ENCODE data around the gene RNF121. TPM values are rescaled to one million over a fixed set of nuclear protein-coding genes. Genes with fewer than 3 reads are reported as not detected.
A peak's percentile ranks its signal among the peaks of the same experiment; 100 is the strongest.
"Not testable (repeated sequence)": the region's sequence is repeated elsewhere in the genome, so short reads cannot be mapped to it uniquely, and the experiment has no call there.

RNF121 gene
- total RNA-seq, 1 donor from 2014 or later = 21.1 TPM

DNA sequence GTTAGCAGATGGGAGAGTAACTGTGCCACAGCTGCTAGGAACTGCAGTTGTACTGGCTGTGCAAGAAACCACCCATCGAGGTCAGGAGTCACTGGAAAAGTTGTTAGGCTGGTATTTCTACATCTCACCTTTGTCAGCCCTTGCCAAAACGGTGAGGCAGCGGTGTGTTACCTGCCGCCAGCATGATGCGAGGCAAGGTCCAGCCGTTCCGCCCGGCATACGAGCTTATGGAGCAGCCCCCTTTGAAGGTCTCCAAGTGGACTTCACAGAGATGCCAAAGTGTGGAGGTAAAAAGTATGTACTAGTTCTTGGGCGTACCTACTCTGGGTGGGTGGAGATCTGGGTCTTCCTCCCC, 16.9 kb upstream of the RNF121 start:
- H3K27me3 ChIP-seq; DNase-seq (ENCODE audit: extremely low spot score in 2 of 2); H3K9me3 ChIP-seq; intact Hi-C loops (cut with DNase I); H3K4me3 ChIP-seq; H3K27ac ChIP-seq; H3K4me1 ChIP-seq: not testable (repeated sequence)
- H3K36me3 ChIP-seq = peaks cover 0 to 24% of the 10 kb centered on the region in 2 donors

DNA sequence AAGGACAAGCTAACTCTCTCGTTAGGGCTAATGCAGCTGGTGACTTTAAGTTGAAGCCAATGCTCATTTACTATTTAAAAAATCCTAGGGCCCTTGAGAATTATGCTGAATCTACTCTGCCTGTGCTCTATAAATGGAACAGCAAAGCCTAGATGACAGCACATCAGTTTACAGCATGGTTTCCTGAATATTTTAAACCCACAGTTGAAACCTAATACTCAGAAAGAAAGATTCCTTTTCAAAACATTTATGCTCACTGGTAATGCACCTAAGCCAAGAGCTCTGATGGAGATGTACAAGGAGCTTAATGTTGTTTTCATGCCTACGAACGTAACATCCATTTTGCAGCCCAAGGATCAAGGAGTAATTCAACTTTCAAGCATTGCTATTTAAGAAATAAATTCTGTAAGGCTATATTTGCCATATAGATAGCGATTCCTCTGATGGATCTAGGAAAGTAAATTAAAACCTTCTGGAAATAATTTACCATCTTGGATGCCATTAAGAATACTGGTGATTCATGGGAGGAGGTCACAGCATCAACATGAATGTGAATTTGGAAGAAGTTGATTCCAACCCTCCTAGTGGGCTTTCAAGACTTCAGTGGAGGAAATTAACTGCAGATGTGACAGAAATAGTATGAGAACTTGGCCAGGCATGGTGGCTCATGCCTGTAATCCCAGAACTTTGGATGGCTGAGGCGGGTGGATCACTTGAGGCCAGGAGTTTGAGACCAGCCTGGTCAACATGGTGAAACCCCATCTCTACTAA, 14.9 kb upstream of the RNF121 start:
- TF ChIP-seq, protein P1, sequence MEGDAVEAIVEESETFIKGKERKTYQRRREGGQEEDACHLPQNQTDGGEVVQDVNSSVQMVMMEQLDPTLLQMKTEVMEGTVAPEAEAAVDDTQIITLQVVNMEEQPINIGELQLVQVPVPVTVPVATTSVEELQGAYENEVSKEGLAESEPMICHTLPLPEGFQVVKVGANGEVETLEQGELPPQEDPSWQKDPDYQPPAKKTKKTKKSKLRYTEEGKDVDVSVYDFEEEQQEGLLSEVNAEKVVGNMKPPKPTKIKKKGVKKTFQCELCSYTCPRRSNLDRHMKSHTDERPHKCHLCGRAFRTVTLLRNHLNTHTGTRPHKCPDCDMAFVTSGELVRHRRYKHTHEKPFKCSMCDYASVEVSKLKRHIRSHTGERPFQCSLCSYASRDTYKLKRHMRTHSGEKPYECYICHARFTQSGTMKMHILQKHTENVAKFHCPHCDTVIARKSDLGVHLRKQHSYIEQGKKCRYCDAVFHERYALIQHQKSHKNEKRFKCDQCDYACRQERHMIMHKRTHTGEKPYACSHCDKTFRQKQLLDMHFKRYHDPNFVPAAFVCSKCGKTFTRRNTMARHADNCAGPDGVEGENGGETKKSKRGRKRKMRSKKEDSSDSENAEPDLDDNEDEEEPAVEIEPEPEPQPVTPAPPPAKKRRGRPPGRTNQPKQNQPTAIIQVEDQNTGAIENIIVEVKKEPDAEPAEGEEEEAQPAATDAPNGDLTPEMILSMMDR (IDR thresholded peaks at IDR 0.05) = no peak
- TF ChIP-seq POLR2AphosphoS5 (IDR thresholded peaks at IDR 0.05; ENCODE audit: insufficient read depth in 1 of 2, low read depth in 1 of 2) (no peak), POLR2A (IDR thresholded peaks at IDR 0.05) (no peak)
- Histone ChIP-seq H3K4me3 (no peak overlapping the region), H3K36me3 (peaks cover 0 to 31% of the 10 kb centered on the region in 2 donors), H3K9me3 (no peaks in the 10 kb centered on the region), H3K4me1 (no peaks in the 10 kb centered on the region), H3K27me3 (no peaks in the 10 kb centered on the region), H3K27ac (no peak overlapping the region)
- intact Hi-C loops (cut with DNase I) = no loop called here
- no peak for DNase-seq (ENCODE audit: extremely low spot score in 2 of 2)

DNA sequence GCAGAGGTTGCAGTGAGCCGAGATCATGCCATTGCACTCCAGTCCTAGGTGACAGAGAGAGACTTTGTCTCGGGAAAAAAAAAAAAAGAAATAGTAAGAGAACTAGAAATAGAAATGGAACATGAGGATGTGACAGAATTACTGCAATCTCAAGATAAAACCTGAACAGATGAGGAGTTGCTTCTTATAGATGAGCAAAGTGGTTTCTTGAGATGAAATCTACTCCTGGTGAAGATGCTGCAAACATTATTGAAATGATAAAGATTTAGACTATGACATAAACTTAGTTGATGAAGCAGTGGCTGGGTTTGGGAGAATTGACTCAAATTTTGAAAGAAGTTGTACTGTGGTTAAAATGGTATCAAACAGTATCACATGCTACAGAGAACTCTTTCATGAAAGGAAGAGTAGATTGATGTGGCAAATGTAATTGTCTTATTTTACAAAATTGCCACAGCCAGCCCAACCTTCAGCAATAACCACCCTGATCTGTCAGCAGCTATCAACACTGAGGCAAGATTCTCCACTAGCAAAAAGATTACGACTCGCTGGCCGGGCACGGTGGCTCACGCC, 14.1 kb upstream of the RNF121 start:
- Histone ChIP-seq H3K4me1 (no peaks in the 10 kb centered on the region), H3K9me3 (no peaks in the 10 kb centered on the region), H3K4me3 (no peak overlapping the region), H3K27me3 (no peaks in the 10 kb centered on the region), H3K36me3 (peaks cover 0 to 31% of the 10 kb centered on the region in 2 donors), H3K27ac (no peak overlapping the region)
- intact Hi-C loops (cut with DNase I) = no loop called here
- TF ChIP-seq POLR2AphosphoS5 (IDR thresholded peaks at IDR 0.05; ENCODE audit: insufficient read depth in 1 of 2, low read depth in 1 of 2) (no peak), POLR2A (IDR thresholded peaks at IDR 0.05) (no peak)
- TF ChIP-seq, protein P1 (IDR thresholded peaks at IDR 0.05) = no peak
- no peak for DNase-seq (ENCODE audit: extremely low spot score in 2 of 2)

DNA sequence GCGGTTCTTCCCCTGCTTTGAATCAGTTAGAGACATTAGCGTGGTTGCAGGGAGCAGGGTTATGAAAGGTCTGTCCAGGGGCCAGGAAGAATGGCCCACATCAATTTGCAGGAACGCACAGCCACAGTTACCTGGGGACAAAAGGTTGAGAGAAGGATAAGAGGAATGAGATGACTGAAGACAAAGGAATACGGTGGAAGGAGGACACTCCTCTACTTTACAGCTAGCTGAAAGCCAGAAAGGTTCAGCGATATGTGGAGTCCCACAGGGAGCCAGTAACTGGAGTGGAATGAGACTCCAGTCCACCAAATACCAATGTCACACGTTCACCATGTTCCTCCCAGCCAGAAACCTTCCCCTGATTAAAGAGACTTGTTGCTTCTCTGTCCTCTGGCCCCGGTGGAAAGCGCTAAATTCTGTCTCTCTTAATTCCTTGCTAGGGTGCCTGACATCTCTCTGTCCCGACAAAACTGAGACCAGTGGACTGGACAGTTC, 11.2 kb upstream of the RNF121 start:
- Histone ChIP-seq H3K9me3 (no peaks in the 10 kb centered on the region), H3K36me3 (peaks cover 0 to 31% of the 10 kb centered on the region in 2 donors), H3K27me3 (no peaks in the 10 kb centered on the region), H3K27ac (no peak overlapping the region), H3K4me1 (no peaks in the 10 kb centered on the region), H3K4me3 (no peak overlapping the region)
- no peak for TF ChIP-seq POLR2A (IDR thresholded peaks at IDR 0.05)
- TF ChIP-seq POLR2AphosphoS5 (IDR thresholded peaks at IDR 0.05; ENCODE audit: insufficient read depth in 1 of 2, low read depth in 1 of 2) = no peak
- TF ChIP-seq, protein P1 (IDR thresholded peaks at IDR 0.05) = no peak
- intact Hi-C loops (cut with DNase I) = no loop called here
- no peak for DNase-seq (ENCODE audit: extremely low spot score in 2 of 2)

DNA sequence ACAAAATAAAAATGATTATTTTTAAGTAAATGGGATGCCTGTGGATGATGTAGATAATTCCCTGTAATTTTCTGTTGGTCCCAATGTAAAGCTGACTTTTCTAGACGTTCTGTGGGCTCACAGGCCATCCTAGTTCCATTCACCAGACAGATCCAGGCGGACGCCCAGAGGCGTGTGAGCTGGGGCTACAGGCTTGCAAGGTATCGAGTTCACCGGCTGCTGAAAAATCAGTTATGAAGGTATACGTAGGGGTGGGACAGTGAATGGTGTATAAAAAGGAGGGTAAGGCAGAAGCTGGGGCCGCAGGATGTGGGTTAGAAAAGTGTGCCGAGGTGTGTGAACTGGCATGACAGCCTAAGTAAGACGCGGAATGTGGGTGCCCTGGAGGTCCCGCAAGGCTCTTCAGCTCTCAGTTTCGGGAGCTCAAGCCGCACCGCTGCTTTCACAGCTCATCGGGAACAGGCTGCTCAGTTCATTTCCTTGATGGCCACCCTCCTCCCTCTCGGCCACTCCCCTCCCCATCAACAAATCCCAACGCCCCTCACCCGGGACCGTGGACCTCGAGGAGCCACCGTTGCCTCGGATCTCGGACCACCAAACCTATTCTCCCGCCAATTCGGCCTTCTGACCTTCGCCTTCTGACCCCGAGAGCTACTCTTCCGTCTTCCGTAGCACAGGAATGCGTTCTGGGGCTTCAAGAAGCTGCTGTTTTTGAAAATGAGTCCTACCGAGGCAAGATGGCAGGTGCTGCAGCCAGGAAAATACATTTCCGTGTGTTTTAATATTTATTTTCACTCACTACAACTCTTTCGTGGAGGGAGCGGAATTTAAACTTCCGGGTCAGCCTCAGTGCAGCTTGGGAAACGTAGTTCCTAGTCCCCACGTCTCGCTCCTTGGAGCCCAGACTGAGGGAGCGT, 768 bp upstream of the RNF121 start, which contains the start of gene XNDC1N:
XNDC1N (minus strand) TSS at position 775 of the 917 bp plus-strand sequence. CDS start 5,241 bp downstream, outside the sequence.
- Histone ChIP-seq H3K27me3 (no peaks in the 10 kb centered on the region), H3K4me3 (peak within 1 kb of the TSS; percentile 74 to 93), H3K36me3 (peaks cover 0 to 6% of the 10 kb centered on the region in 2 donors), H3K4me1 (peaks cover 32% of the 10 kb centered on the region), H3K9me3 (no peaks in the 10 kb centered on the region), H3K27ac (peak within 1 kb of the TSS; percentile 90)
- peak in 1 of 2 donors; percentile 88 for DNase-seq (ENCODE audit: extremely low spot score in 2 of 2)
- TF ChIP-seq, protein P1 (IDR thresholded peaks at IDR 0.05) = no peak
- TF ChIP-seq POLR2AphosphoS5 (IDR thresholded peaks at IDR 0.05; ENCODE audit: insufficient read depth in 1 of 2, low read depth in 1 of 2) (peak in 1 of 2 donors; percentile 97), POLR2A (IDR thresholded peaks at IDR 0.05) (no peak)
- intact Hi-C loops (cut with DNase I) = no loop called here

Measured in vagina (tissue), 2 donors.